GM11168 (cell line): ENCODE measurements around the gene GPS2.

ENCODE experiments used
- in situ Hi-C: fragments of 300-500 bp; cut with MboI; formaldehyde crosslinking; loops from one replicate; pipeline ENCODE4 v1.12.0; 2022; ENCODE audit warnings: low sequenced_read_pairs; ENCODE audit not compliant: unreplicated experiment

GPS2 gene

GRCh38 chr17:7314719-7315569 is at the start of gene GPS2:
Gene GPS2 (minus strand): TSS chr17:7315360. CDS start chr17:7315052, 308 bp downstream.
- in situ Hi-C loops = no loop called here

- in situ Hi-C loops = no loop called here
Measured at GRCh38 chr17:7363311-7363710, 48.2 kb upstream of the GPS2 start.

GRCh38 chr17:7361906-7362305 is 46.7 kb upstream of the GPS2 start:
- in situ Hi-C loops = no loop called here

GRCh38 chr17:7357381-7357780 is 42.2 kb upstream of the GPS2 start:
- in situ Hi-C loops = no loop called here

- in situ Hi-C loops = no loop called here
Measured at GRCh38 chr17:7356756-7357155, 41.6 kb upstream of the GPS2 start.

GRCh38 chr17:7356072-7356549 is 41.0 kb upstream of the GPS2 start:
- in situ Hi-C loops = no loop called here

GRCh38 chr17:7355573-7355972 is 40.4 kb upstream of the GPS2 start:
- in situ Hi-C loops = no loop called here

GRCh38 chr17:7355053-7355452 is 39.9 kb upstream of the GPS2 start, which contains the start of gene TMEM95:
Gene TMEM95 (plus strand): TSS chr17:7355156. CDS start chr17:7355205, 49 bp downstream.
- in situ Hi-C loops = no loop called here

- in situ Hi-C loops = no loop called here
Measured at GRCh38 chr17:7354262-7354843, 39.2 kb upstream of the GPS2 start.

GRCh38 chr17:7352910-7353635 is 37.9 kb upstream of the GPS2 start:
- in situ Hi-C loops = no loop called here

- in situ Hi-C loops = no loop called here
Measured at GRCh38 chr17:7352503-7352889, 37.3 kb upstream of the GPS2 start.

GRCh38 chr17:7351665-7352502 is 36.7 kb upstream of the GPS2 start, which contains the start of gene KCTD11:
Gene KCTD11 (plus strand): TSS chr17:7352162.
- in situ Hi-C loops = no loop called here

GRCh38 chr17:7348478-7349242 is 33.5 kb upstream of the GPS2 start:
- in situ Hi-C loops = no loop called here

GRCh38 chr17:7347630-7348477 is 32.7 kb upstream of the GPS2 start:
- in situ Hi-C loops = no loop called here

- in situ Hi-C loops = no loop called here
Measured at GRCh38 chr17:7346761-7347614, 31.8 kb upstream of the GPS2 start.

- in situ Hi-C loops = no loop called here
Measured at GRCh38 chr17:7343250-7343649, 28.1 kb upstream of the GPS2 start.

GRCh38 chr17:7341842-7342241 is 26.7 kb upstream of the GPS2 start:
- in situ Hi-C loops = no loop called here
